SU-DHL-6 (cell line): ENCODE measurements around the gene EFNA1.

Source experiments
- CTCF ChIP-seq: fragments of 200-600 bp; sonication (generic); IDR thresholded peaks from one replicate; pipeline ENCODE4 v1.5.1; 2017; ENCODE audit warnings: antibody characterized with exemption, mild to moderate bottlenecking, low read length, moderate library complexity; ENCODE audit not compliant: insufficient read depth, poor library complexity, severe bottlenecking
- EZH2phosphoT487 ChIP-seq: fragments of 200-600 bp; sonication (generic), shearing (Covaris generic); conservative IDR thresholded peaks from 2 replicates; pipeline ENCODE4 v1.6.1; 2018; ENCODE audit warnings: mild to moderate bottlenecking, antibody characterized with exemption, low read length, moderate library complexity, mixed read lengths

GRCh38 chr1:155169541-155169940 is 41.9 kb downstream of the EFNA1 start:
- TF ChIP-seq CTCF (no peak), EZH2phosphoT487 (no peak)
